ENCODE measurements around the gene B3GAT1.

GRCh38 chr11:134345237-134345550, 66.8 kb downstream of the B3GAT1 start:
- no peak for TF ChIP-seq CTCF (IDR thresholded peaks at IDR 0.05)
- no peak for TF ChIP-seq POLR2AphosphoS5 (IDR thresholded peaks at IDR 0.05)

All from breast epithelium (tissue), 3 donors.